ENCODE results near the gene SHC3. TPM values are rescaled to one million over a fixed set of nuclear protein-coding genes. Genes with fewer than 3 reads are reported as not detected.

SHC3 gene
- total RNA-seq, 4 donors from 2014 or later, result 2.2 to 4.0 (median 3.1) TPM

DNA sequence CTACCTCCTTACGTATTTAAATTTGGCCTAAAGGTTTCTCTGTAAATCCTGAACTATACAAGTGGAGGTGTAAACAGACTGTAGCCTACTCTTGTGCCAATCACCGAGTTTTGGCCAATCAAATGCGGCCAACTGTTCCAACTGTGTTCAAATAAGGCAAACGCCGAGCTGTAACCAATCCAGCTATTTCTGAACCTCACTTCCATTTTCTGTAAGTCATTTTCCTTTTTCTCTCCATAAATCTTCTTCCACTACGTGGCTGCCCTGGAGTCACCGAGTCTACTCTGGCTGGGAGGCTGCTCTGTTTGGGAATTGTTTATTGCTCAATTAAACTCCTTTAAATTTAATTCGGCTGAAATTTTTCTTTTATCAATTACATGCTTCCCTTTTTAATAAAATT lies 129.0 kb downstream of the SHC3 start:
- intact Hi-C loops (cut with DNase I), result no loop called here
- Histone ChIP-seq H3K4me1 (peaks cover 0 to 14% (median 8%) of the 10 kb centered on the region in 4 donors), H3K36me3 (no peaks in the 10 kb centered on the region), H3K27ac (replicated peaks in 1 of 4) (no peak overlapping the region), H3K9me3 (no peaks in the 10 kb centered on the region), H3K4me3 (no peak overlapping the region), H3K27me3 (no peaks in the 10 kb centered on the region)
- TF ChIP-seq, protein P1, sequence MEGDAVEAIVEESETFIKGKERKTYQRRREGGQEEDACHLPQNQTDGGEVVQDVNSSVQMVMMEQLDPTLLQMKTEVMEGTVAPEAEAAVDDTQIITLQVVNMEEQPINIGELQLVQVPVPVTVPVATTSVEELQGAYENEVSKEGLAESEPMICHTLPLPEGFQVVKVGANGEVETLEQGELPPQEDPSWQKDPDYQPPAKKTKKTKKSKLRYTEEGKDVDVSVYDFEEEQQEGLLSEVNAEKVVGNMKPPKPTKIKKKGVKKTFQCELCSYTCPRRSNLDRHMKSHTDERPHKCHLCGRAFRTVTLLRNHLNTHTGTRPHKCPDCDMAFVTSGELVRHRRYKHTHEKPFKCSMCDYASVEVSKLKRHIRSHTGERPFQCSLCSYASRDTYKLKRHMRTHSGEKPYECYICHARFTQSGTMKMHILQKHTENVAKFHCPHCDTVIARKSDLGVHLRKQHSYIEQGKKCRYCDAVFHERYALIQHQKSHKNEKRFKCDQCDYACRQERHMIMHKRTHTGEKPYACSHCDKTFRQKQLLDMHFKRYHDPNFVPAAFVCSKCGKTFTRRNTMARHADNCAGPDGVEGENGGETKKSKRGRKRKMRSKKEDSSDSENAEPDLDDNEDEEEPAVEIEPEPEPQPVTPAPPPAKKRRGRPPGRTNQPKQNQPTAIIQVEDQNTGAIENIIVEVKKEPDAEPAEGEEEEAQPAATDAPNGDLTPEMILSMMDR (IDR thresholded peaks at IDR 0.05), result no peak
- no peak for TF ChIP-seq POLR2AphosphoS5 (IDR thresholded peaks at IDR 0.05)
- no peak for TF ChIP-seq EP300 (IDR thresholded peaks at IDR 0.05)
- no peak for TF ChIP-seq POLR2A (IDR thresholded peaks at IDR 0.05; ENCODE audit: low read depth)
- WGBS, result 92% methylated on average over 8 of the region's 8 CpGs
- peak; percentile 79 for DNase-seq (ENCODE audit: extremely low spot score)

DNA sequence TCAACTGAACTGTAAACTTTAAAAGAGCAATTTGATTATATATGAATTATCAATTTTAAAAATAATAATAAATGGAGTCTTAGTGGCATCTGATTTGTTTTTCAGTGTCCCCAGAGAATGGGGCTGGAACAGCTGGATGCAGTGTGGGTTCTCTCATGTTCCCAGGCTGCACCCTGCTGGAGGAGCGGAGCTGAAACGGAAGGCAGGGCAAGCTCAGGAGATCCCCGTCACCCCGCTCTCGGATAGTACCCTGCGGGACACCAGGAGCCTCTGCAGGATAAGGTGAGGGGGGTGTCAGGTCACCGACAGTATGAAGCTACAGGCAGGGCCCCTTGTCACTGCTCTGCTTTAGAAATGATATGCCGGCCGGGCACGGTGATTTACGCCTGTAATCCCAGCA lies 130.0 kb downstream of the SHC3 start:
- Histone ChIP-seq H3K9me3 (no peaks in the 10 kb centered on the region), H3K36me3 (no peaks in the 10 kb centered on the region), H3K27ac (replicated peaks in 1 of 4) (no peak overlapping the region), H3K27me3 (no peaks in the 10 kb centered on the region), H3K4me3 (no peak overlapping the region), H3K4me1 (peaks cover 0 to 14% (median 8%) of the 10 kb centered on the region in 4 donors)
- TF ChIP-seq, protein P1 (IDR thresholded peaks at IDR 0.05), result no peak
- TF ChIP-seq POLR2A (IDR thresholded peaks at IDR 0.05; ENCODE audit: low read depth) (no peak), EP300 (IDR thresholded peaks at IDR 0.05) (no peak), POLR2AphosphoS5 (IDR thresholded peaks at IDR 0.05) (no peak)
- WGBS, result 93% methylated on average over 7 of the region's 11 CpGs
- intact Hi-C loops (cut with DNase I), result no loop called here
- DNase-seq (ENCODE audit: extremely low spot score), result peak; percentile 70

DNA sequence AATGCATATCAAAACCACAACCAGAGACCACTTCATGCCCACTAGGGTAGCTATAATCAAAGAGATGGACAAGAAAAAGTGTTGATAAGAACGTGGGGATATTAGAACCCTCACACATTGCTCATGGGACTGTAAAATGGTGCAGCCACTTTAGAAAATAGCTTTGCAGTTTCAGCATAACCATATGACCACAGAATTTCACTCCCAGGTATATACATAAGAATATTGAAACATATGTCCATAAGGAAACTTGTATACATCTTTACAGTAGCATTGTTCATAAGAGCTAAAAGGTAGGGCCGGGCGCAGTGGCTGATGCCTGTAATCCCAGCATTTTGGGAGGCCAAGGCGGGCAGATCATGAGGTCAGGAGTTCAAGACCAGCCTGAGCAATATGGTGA lies 131.0 kb downstream of the SHC3 start:
- no peaks in the 10 kb centered on the region for H3K36me3 ChIP-seq
- intact Hi-C loops (cut with DNase I), result no loop called here

DNA sequence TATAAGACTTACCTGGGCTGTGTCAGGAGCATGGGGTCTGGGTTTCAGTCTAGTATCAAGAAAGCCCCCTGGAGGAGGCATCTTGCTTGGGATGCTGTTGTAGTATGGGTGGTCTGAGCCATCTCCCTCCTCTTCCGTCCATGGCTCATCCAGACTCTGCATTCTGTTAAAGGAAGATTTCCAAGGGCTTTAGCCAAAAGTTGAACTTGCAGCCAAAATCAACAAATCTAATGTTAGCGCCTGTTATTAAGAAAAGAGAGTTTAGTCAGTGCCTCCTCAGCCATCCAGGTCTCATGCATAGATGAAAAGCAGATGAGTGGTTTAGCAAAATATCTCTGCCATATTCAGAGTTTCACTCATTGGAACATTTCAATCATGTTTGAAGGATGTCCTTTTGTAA lies 131.8 kb downstream of the SHC3 start:
- 33% methylated on average over 2 of the region's 2 CpGs for WGBS
- TF ChIP-seq POLR2AphosphoS5 (IDR thresholded peaks at IDR 0.05) (no peak), POLR2A (IDR thresholded peaks at IDR 0.05; ENCODE audit: low read depth) (no peak), EP300 (IDR thresholded peaks at IDR 0.05) (no peak)
- TF ChIP-seq, protein P1 (IDR thresholded peaks at IDR 0.05), result no peak
- Histone ChIP-seq H3K4me1 (peaks cover 0 to 14% (median 8%) of the 10 kb centered on the region in 4 donors), H3K4me3 (no peak overlapping the region), H3K9me3 (no peaks in the 10 kb centered on the region), H3K27ac (replicated peaks in 1 of 4) (peak overlapping the region in 1 of 4 donors; percentile 34), H3K27me3 (no peaks in the 10 kb centered on the region), H3K36me3 (no peaks in the 10 kb centered on the region)
- DNase-seq (ENCODE audit: extremely low spot score), result peak; percentile 62
- intact Hi-C loops (cut with DNase I), result no loop called here

More for the DNA sequence above, 131.0 kb downstream of the SHC3 start:
- no peak overlapping the region for H3K4me3 ChIP-seq
- no peak overlapping the region for H3K27ac ChIP-seq (replicated peaks in 1 of 4)
- TF ChIP-seq EP300 (IDR thresholded peaks at IDR 0.05) (no peak), POLR2A (IDR thresholded peaks at IDR 0.05; ENCODE audit: low read depth) (no peak), POLR2AphosphoS5 (IDR thresholded peaks at IDR 0.05) (no peak)
- TF ChIP-seq, protein P1 (IDR thresholded peaks at IDR 0.05), result no peak
- H3K4me1 ChIP-seq, result peaks cover 0 to 14% (median 8%) of the 10 kb centered on the region in 4 donors
- no peaks in the 10 kb centered on the region for H3K9me3 ChIP-seq
- 90% methylated on average over 4 of the region's 4 CpGs for WGBS
- H3K27me3 ChIP-seq, result no peaks in the 10 kb centered on the region
- DNase-seq (ENCODE audit: extremely low spot score), result peak; percentile 37

DNA sequence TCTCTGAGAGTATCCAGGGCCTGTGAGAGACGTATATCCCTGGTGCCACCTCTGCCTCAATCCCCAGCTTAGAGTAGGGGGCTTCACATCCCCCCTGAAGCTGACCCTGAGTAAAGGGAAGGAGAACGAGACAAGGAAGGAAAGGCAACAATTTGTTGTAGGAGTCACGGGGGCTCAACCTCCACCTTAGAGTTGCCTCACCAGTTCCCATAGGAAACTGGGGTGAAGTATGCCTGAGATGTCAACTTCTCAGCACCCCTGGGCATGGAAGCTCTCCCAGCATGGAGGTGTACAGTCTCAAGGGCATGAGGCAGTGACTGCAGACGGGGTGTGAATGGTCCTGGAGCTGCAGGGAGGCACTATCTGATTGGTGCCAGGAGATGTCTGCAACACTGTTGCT lies 133.7 kb downstream of the SHC3 start:
- no peaks in the 10 kb centered on the region for H3K9me3 ChIP-seq
- no peaks in the 10 kb centered on the region for H3K27me3 ChIP-seq
- TF ChIP-seq EP300 (IDR thresholded peaks at IDR 0.05), result no peak
- TF ChIP-seq, protein P1 (IDR thresholded peaks at IDR 0.05), result no peak
- no peak for TF ChIP-seq POLR2AphosphoS5 (IDR thresholded peaks at IDR 0.05)
- TF ChIP-seq POLR2A (IDR thresholded peaks at IDR 0.05; ENCODE audit: low read depth), result no peak
- H3K4me3 ChIP-seq, result no peak overlapping the region
- no peak overlapping the region for H3K27ac ChIP-seq (replicated peaks in 1 of 4)
- DNase-seq (ENCODE audit: extremely low spot score), result peak; percentile 53
- no peaks in the 10 kb centered on the region for H3K36me3 ChIP-seq
- H3K4me1 ChIP-seq, result peaks cover 0 to 14% (median 8%) of the 10 kb centered on the region in 4 donors
- intact Hi-C loops (cut with DNase I), result no loop called here
- 85% methylated on average over 4 of the region's 4 CpGs for WGBS
